Right cardiac atrium (tissue), 5 donors: ENCODE data around the gene CADM2. TPM values are rescaled to one million over a fixed set of nuclear protein-coding genes. Genes with fewer than 3 reads are reported as not detected.
A peak's percentile ranks its signal among the peaks of the same experiment; 100 is the strongest.

Experiments used
- ATAC-seq, 2 donors: fragments of 200-7000 bp; cut with Tn5 transposase; one replicate each; pipeline versions ENCODE4 v1.8.0 to v1.9.1; 2020; ENCODE audit warnings: moderate library complexity in 2 of 2, mild to moderate bottlenecking in 1 of 2
- DNase-seq, 3 donors: peaks; one replicate each; pipeline ENCODE4 v3.0.0-alpha.2; 2020
- H3K27ac ChIP-seq: one replicate; pipeline ENCODE4 v1.5.1; 2013; ENCODE audit warnings: mild to moderate bottlenecking, low read length, control low read depth, moderate library complexity
- H3K27me3 ChIP-seq: one replicate; pipeline ENCODE4 v1.6.1; 2013; ENCODE audit not compliant: control insufficient read depth, insufficient read depth
- H3K4me1 ChIP-seq: one replicate; pipeline ENCODE4 v1.6.1; 2013; ENCODE audit warnings: low read length; ENCODE audit not compliant: control insufficient read depth, insufficient read depth
- H3K4me3 ChIP-seq: one replicate; pipeline ENCODE4 v1.5.1; 2013; ENCODE audit warnings: low read length, control low read depth
- H3K9me3 ChIP-seq: one replicate; pipeline ENCODE4 v1.6.1; 2013; ENCODE audit warnings: low read length; ENCODE audit not compliant: control insufficient read depth
- WGBS: extraction: QIAGEN DNeasy Blood & Tissue Kit; methylation state at CpG from one replicate; pipeline ENCODE4 v1.1.7; 2013; 5-methylcytosine and 5-hydroxymethylcytosine counted together
- intact Hi-C, 4 donors: fragments of 100-400 bp; cut with DNase I; formaldehyde crosslinking; loops; one replicate each; pipeline versions ENCODE4 v1.11.0 to v1.14.0; 2022 to 2023
- polyA plus RNA-seq: library from polyadenylated mRNA; stranded (reverse); fragments of 200-250 nt; gene quantifications from one replicate; pipeline ENCODE4 v1.2.3, GENCODE V29; 2013
- total RNA-seq, 4 donors: library from RNA; stranded (reverse); fragmentation: NEBNext Ultra II Directional; extraction: Animal tissue kit (Norgen Biotek cat#: 25700); gene quantifications; one replicate each; pipeline ENCODE4 v1.2.1, GENCODE V29; 2021
- donor health status: healthy with polysubstance abuse.
- donor health status: DM: no; HTN: yes; CAD: no.
- donor health status: DM: no; HTN: no; CAD: no.
- donor health status: DM: no; HTN: yes; CAD: no; lungs with severe emphysema.
- donor health status: DM: yes; HTN: yes; CAD: no.

Gene CADM2
- total and polyA plus RNA-seq, 5 donors, result 4.3 to 17.8 (median 15.3) TPM

GRCh38 chr3:85862893-85863455, 904.2 kb downstream of the CADM2 start:
- intact Hi-C loops, result no loop called here
- H3K27me3 ChIP-seq, result no peaks in the 10 kb centered on the region
- no peaks in the 10 kb centered on the region for H3K4me1 ChIP-seq
- ATAC-seq, result no peak
- H3K27ac ChIP-seq, result no peak overlapping the region
- no peak overlapping the region for H3K4me3 ChIP-seq
- H3K9me3 ChIP-seq, result no peaks in the 10 kb centered on the region
- DNase-seq, result no peak

DNA sequence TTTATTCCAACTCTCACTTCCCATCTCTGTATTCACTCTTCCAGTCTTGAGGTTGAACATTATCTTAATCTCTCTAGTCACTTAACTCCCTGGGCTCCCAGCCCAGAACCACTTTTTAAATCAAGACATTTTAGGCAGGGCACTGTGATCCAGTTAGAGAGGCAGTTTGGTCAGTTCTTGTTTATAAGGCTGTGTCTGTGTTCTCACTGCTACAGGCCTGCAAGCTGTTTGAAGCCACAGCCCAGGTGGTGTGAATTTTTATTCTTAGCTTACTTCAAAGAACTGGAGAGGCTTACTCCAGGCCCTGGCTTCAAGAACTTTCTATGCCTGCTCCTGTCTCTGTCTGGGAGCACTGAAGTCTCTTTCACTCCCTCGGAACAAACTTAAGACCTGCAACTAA, 906.1 kb downstream of the CADM2 start:
- no peaks in the 10 kb centered on the region for H3K9me3 ChIP-seq
- no peaks in the 10 kb centered on the region for H3K27me3 ChIP-seq
- no peak for DNase-seq
- no peak overlapping the region for H3K4me3 ChIP-seq
- intact Hi-C loops, result no loop called here
- ATAC-seq, result peak in 1 of 2 donors; percentile 45
- no peaks in the 10 kb centered on the region for H3K4me1 ChIP-seq
- 65% methylated on average over 1 of the region's 1 CpG for whole genome bisulfite sequencing
- H3K27ac ChIP-seq, result no peak overlapping the region

- intact Hi-C loops, result no loop called here
- ATAC-seq (no peak), DNase-seq (no peak)
- Histone ChIP-seq H3K27ac (no peak overlapping the region), H3K27me3 (no peaks in the 10 kb centered on the region), H3K9me3 (no peaks in the 10 kb centered on the region), H3K4me3 (no peak overlapping the region), H3K4me1 (no peaks in the 10 kb centered on the region)
- 78% methylated on average over 3 of the region's 3 CpGs for WGBS
Observed at GRCh38 chr3:85867072-85867471, 908.3 kb downstream of the CADM2 start.

DNA sequence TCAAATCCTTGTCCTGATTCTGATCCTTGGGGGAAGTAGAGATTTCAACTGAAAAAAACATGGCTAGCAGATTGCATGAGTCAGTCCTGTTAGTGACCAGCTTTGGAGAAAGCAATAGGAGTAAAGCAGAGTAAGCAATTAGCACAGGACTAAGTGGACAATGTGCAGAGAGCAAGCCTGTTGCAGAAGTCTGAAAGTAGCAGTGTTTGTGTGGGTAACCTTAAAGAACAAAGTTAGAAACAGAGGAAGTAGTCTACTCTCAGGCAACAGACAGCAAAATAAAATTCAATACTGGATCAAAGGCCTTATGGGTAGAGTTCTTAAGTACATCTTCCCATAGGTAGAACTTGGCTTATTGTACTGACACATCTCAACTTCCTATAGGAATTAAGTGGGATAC, 916.8 kb downstream of the CADM2 start:
- no peak for ATAC-seq
- Histone ChIP-seq H3K27ac (no peak overlapping the region), H3K27me3 (no peaks in the 10 kb centered on the region), H3K4me3 (no peak overlapping the region), H3K4me1 (no peaks in the 10 kb centered on the region), H3K9me3 (no peaks in the 10 kb centered on the region)
- no peak for DNase-seq
- intact Hi-C loops, result no loop called here

- no peak overlapping the region for H3K27ac ChIP-seq
- H3K27me3 ChIP-seq, result no peaks in the 10 kb centered on the region
- DNase-seq (no peak), ATAC-seq (no peak)
- no peaks in the 10 kb centered on the region for H3K4me1 ChIP-seq
- no peaks in the 10 kb centered on the region for H3K9me3 ChIP-seq
- intact Hi-C loops, result no loop called here
- H3K4me3 ChIP-seq, result no peak overlapping the region
Observed at GRCh38 chr3:85877631-85878030, 918.8 kb downstream of the CADM2 start.

DNA sequence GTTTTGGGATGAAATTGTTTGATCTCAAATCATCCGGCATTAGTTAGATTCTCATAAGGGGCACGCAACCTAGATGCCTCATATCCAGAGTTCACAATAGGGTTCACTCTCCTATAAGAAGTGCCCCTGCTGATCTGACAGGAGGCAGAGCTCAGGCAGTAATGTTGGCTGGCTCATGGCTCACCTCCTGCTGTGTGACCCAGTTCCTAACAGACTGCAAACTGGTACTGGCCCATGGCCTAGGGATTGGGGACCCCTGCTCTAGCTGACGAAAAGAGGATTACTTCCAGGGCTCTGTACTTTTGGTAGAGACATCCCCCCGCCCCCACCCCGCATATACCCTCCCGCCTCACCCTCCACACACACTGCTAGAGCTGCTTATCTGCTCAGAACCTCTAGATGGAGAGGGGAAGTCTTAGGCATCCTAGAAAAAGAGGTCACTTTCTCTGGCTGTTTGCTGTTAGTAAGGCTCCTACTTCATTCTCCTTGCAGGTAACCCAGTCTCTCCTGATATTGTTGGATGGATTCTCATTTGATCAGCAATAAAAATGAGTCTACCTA, 923.1 kb downstream of the CADM2 start:
- WGBS, result 78% methylated on average over 6 of the region's 6 CpGs
- H3K4me1 ChIP-seq, result no peaks in the 10 kb centered on the region
- no peak overlapping the region for H3K4me3 ChIP-seq
- ATAC-seq, result no peak
- intact Hi-C loops, result no loop called here
- H3K9me3 ChIP-seq, result no peaks in the 10 kb centered on the region
- H3K27me3 ChIP-seq, result no peaks in the 10 kb centered on the region
- no peak overlapping the region for H3K27ac ChIP-seq
- DNase-seq, result no peak

- no peak overlapping the region for H3K4me3 ChIP-seq
- intact Hi-C loops, result no loop called here
- no peaks in the 10 kb centered on the region for H3K9me3 ChIP-seq
- no peaks in the 10 kb centered on the region for H3K4me1 ChIP-seq
- ATAC-seq, result no peak
- 49% methylated on average over 3 of the region's 3 CpGs for WGBS
- H3K27me3 ChIP-seq, result no peaks in the 10 kb centered on the region
- no peak for DNase-seq
- no peak overlapping the region for H3K27ac ChIP-seq
Observed at GRCh38 chr3:85890043-85890555, 931.3 kb downstream of the CADM2 start.

DNA sequence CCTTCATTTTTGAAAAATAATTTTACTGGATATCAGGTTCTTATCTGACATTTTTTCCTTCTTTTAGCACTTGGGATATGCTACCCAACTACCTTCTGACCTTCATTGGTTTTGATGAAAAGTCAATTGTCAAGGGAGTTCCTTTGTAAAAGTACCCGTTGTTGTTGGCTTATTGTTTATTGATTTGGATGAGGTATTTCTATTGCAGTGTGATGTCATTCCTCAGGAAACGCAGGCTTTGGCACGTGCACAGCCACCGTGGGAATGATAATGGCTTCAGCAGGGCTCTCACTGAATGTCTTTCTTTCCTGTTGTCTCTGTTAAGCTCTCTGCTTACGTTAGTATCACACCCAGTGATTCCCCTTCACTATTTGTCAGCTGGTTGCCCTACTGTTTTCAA, 944.6 kb downstream of the CADM2 start:
- DNase-seq (no peak), ATAC-seq (no peak)
- no peaks in the 10 kb centered on the region for H3K9me3 ChIP-seq
- WGBS, result 50% methylated on average over 5 of the region's 5 CpGs
- no peaks in the 10 kb centered on the region for H3K4me1 ChIP-seq
- H3K27ac ChIP-seq, result no peak overlapping the region
- no peak overlapping the region for H3K4me3 ChIP-seq
- intact Hi-C loops, result no loop called here
- no peaks in the 10 kb centered on the region for H3K27me3 ChIP-seq

- intact Hi-C loops, result no loop called here
- H3K27ac ChIP-seq, result no peak overlapping the region
- 78% methylated on average over 2 of the region's 2 CpGs for WGBS
- no peak for DNase-seq
- no peak for ATAC-seq
- H3K4me1 ChIP-seq, result no peaks in the 10 kb centered on the region
- H3K4me3 ChIP-seq, result no peak overlapping the region
- H3K9me3 ChIP-seq, result no peaks in the 10 kb centered on the region
- no peaks in the 10 kb centered on the region for H3K27me3 ChIP-seq
Observed at GRCh38 chr3:85912980-85913379, 954.2 kb downstream of the CADM2 start.

DNA sequence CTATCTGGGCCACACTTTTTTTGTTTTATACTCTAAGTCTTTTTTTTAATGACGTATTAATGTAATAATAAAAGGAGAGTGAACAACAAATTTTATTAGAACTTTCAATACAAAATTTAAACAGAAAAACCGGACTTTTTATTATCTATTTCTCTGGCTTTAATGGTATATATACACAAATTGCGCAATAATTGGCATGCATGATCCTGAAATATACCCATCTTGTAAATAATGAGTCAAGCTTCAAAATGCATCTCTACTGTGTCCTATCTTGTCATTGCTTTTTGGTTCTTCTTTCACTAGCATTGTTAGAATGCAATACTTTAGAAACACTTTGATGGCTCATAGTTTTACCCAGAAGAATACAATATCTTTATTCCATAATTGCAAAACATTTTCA, 963.6 kb downstream of the CADM2 start:
- 89% methylated on average over 3 of the region's 3 CpGs for WGBS
- H3K27ac ChIP-seq, result no peak overlapping the region
- ATAC-seq (no peak), DNase-seq (no peak)
- H3K27me3 ChIP-seq, result no peaks in the 10 kb centered on the region
- intact Hi-C loops, result no loop called here
- no peaks in the 10 kb centered on the region for H3K9me3 ChIP-seq
- H3K4me3 ChIP-seq, result no peak overlapping the region
- H3K4me1 ChIP-seq, result no peaks in the 10 kb centered on the region

DNA sequence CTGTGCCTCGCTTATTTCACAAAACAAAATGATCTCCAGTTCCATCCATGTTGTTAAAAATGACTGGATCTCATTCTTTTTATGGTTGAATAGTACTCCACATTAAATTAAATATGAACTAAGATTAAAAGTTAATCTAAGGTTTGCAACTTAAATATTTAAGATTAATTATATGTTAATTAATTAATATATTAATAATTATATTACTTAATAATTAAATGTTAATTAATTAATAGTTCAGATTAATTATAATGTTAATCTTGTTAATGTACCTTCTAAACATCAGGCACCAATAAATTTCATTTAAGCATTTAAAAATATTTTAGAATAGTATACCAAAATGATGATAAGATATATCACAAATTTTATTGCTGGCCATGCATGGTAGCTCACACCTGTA, 971.9 kb downstream of the CADM2 start:
- intact Hi-C loops, result no loop called here
- Histone ChIP-seq H3K27me3 (no peaks in the 10 kb centered on the region), H3K4me3 (no peak overlapping the region), H3K9me3 (no peaks in the 10 kb centered on the region), H3K27ac (no peak overlapping the region), H3K4me1 (no peaks in the 10 kb centered on the region)
- DNase-seq (no peak), ATAC-seq (no peak)
- 70% methylated on average over 1 of the region's 1 CpG for WGBS

- no peak overlapping the region for H3K4me3 ChIP-seq
- intact Hi-C loops, result no loop called here
- no peak overlapping the region for H3K27ac ChIP-seq
- no peaks in the 10 kb centered on the region for H3K4me1 ChIP-seq
- 75% methylated on average over 5 of the region's 5 CpGs for WGBS
- H3K27me3 ChIP-seq, result no peaks in the 10 kb centered on the region
- ATAC-seq, result no peak
- H3K9me3 ChIP-seq, result no peaks in the 10 kb centered on the region
- no peak for DNase-seq
Observed at GRCh38 chr3:85933326-85933725, 974.5 kb downstream of the CADM2 start.
